OCI-LY3 (cell line): ENCODE data around the gene SLC6A6.

Experiments
- H2AFZ ChIP-seq: fragments of 200-600, 300-600 bp; shearing (Covaris generic); 2 replicates; pipeline ENCODE4 v1.6.0; 2014; ENCODE audit warnings: antibody characterized with exemption, low read depth, low read length
- H3K27ac ChIP-seq: fragments of 200-600, 300-600 bp; sonication (generic); 2 replicates; pipeline ENCODE4 v1.5.1; 2014; ENCODE audit warnings: mild to moderate bottlenecking, low read length, moderate library complexity, mixed read lengths
- H3K27me3 ChIP-seq: fragments of 200-600, 300-600 bp; sonication (generic); 2 replicates; pipeline ENCODE4 v1.6.1; 2014; ENCODE audit warnings: low read depth, low read length, mixed read lengths
- H3K36me3 ChIP-seq: fragments of 200-600, 300-600 bp; sonication (generic); replicated peaks from 2 replicates; pipeline ENCODE3; 2014; ENCODE audit warnings: low read depth, low read length, mixed read lengths
- H3K4me1 ChIP-seq: fragments of 300-600, 200-600 bp; sonication (generic); 2 replicates; pipeline ENCODE4 v1.6.1; 2014; ENCODE audit warnings: low read length, mixed read lengths
- H3K4me2 ChIP-seq: fragments of 200-600, 300-600 bp; sonication (generic); 2 replicates; pipeline ENCODE4 v1.6.1; 2014; ENCODE audit warnings: low read length, mixed read lengths
- H3K4me3 ChIP-seq: fragments of 300-600, 200-600 bp; sonication (generic); 2 replicates; pipeline ENCODE4 v1.5.1; 2014; ENCODE audit warnings: antibody characterized with exemption, mild to moderate bottlenecking, low read length, moderate library complexity
- H3K79me2 ChIP-seq: fragments of 300-600, 200-600 bp; shearing (Covaris generic); 2 replicates; pipeline ENCODE4 v1.6.1; 2014; ENCODE audit warnings: mild to moderate bottlenecking, low read length, mixed read lengths
- H3K9ac ChIP-seq: fragments of 300-600, 200-600 bp; shearing (Covaris generic); 2 replicates; pipeline ENCODE4 v1.6.0; 2014; ENCODE audit warnings: mild to moderate bottlenecking, low read length, moderate library complexity
- H3K9me3 ChIP-seq: fragments of 200-600, 300-600 bp; shearing (Covaris generic); 2 replicates; pipeline ENCODE4 v1.6.1; 2014; ENCODE audit warnings: low read length, mixed read lengths; ENCODE audit not compliant: insufficient read depth
- H4K20me1 ChIP-seq: fragments of 200-600, 300-600 bp; sonication (generic); 2 replicates; pipeline ENCODE4 v1.6.1; 2016; ENCODE audit warnings: low read length, mixed read lengths; ENCODE audit not compliant: insufficient read depth
- CTCF ChIP-seq: fragments of 200-600, 300-600 bp; sonication (generic); IDR thresholded peaks from 2 replicates; pipeline ENCODE4 v1.5.1; 2014; ENCODE audit warnings: antibody characterized with exemption, low read length, low read depth
- EZH2phosphoT487 ChIP-seq: fragments of 200-600 bp; shearing (Covaris generic); IDR thresholded peaks from 2 replicates; pipeline ENCODE4 v1.6.1; 2018; ENCODE audit warnings: antibody characterized with exemption, mixed run types, low read depth

Gene SLC6A6

GRCh38 chr3:14428087-14429033 lies 26.0 kb downstream of the SLC6A6 start:
- Histone ChIP-seq H3K79me2 (peaks cover 87% of the 10 kb centered on the region), H3K4me2 (peak overlapping the region; percentile 63), H3K4me1 (peaks cover 100% of the 10 kb centered on the region), H3K27ac (peak overlapping the region; percentile 98), H3K9ac (peak overlapping the region; percentile 43), H3K27me3 (no peaks in the 10 kb centered on the region), H4K20me1 (no peaks in the 10 kb centered on the region), H2AFZ (no peak overlapping the region), H3K4me3 (peak overlapping the region; percentile 10; the same call in 1 of the 2 replicates), H3K9me3 (no peaks in the 10 kb centered on the region), H3K36me3 (peaks cover 32% of the 10 kb centered on the region)
- TF ChIP-seq CTCF = no peak
- TF ChIP-seq EZH2phosphoT487 = no peak

GRCh38 chr3:14429237-14429636 lies 26.8 kb downstream of the SLC6A6 start:
- H3K27ac ChIP-seq = peak overlapping the region; percentile 98
- H3K27me3 ChIP-seq = no peaks in the 10 kb centered on the region
- peak overlapping the region; percentile 43 for H3K9ac ChIP-seq
- H3K36me3 ChIP-seq = peaks cover 28% of the 10 kb centered on the region
- H4K20me1 ChIP-seq = no peaks in the 10 kb centered on the region
- no peak overlapping the region for H2AFZ ChIP-seq
- peak overlapping the region; percentile 10; the same call in 1 of the 2 replicates for H3K4me3 ChIP-seq
- H3K4me2 ChIP-seq = peak overlapping the region; percentile 63
- no peak for TF ChIP-seq CTCF
- no peak for TF ChIP-seq EZH2phosphoT487
- peaks cover 86% of the 10 kb centered on the region for H3K79me2 ChIP-seq
- H3K9me3 ChIP-seq = no peaks in the 10 kb centered on the region
- peaks cover 100% of the 10 kb centered on the region for H3K4me1 ChIP-seq

GRCh38 chr3:14429640-14430039 lies 27.2 kb downstream of the SLC6A6 start:
- H3K4me2 ChIP-seq = peak overlapping the region; percentile 63
- no peaks in the 10 kb centered on the region for H4K20me1 ChIP-seq
- H3K27me3 ChIP-seq = no peaks in the 10 kb centered on the region
- H3K9me3 ChIP-seq = no peaks in the 10 kb centered on the region
- no peak overlapping the region for H2AFZ ChIP-seq
- H3K36me3 ChIP-seq = peaks cover 32% of the 10 kb centered on the region
- peaks cover 86% of the 10 kb centered on the region for H3K79me2 ChIP-seq
- peak overlapping the region; percentile 43; the same call in 1 of the 2 replicates for H3K9ac ChIP-seq
- no peak for TF ChIP-seq CTCF
- no peak for TF ChIP-seq EZH2phosphoT487
- peak overlapping the region; percentile 98 for H3K27ac ChIP-seq
- peaks cover 100% of the 10 kb centered on the region for H3K4me1 ChIP-seq
- peak overlapping the region; percentile 10; the same call in 1 of the 2 replicates for H3K4me3 ChIP-seq

GRCh38 chr3:14430053-14430452 lies 27.6 kb downstream of the SLC6A6 start:
- H3K4me3 ChIP-seq = no peak overlapping the region
- H3K4me2 ChIP-seq = peak overlapping the region; percentile 92; the same call in 1 of the 2 replicates
- H3K27ac ChIP-seq = peak overlapping the region; percentile 98
- TF ChIP-seq EZH2phosphoT487 (no peak), CTCF (no peak)
- peaks cover 32% of the 10 kb centered on the region for H3K36me3 ChIP-seq
- no peaks in the 10 kb centered on the region for H3K27me3 ChIP-seq
- peaks cover 100% of the 10 kb centered on the region for H3K4me1 ChIP-seq
- H3K79me2 ChIP-seq = peaks cover 86% of the 10 kb centered on the region
- no peak overlapping the region for H2AFZ ChIP-seq
- H3K9me3 ChIP-seq = no peaks in the 10 kb centered on the region
- H4K20me1 ChIP-seq = no peaks in the 10 kb centered on the region
- H3K9ac ChIP-seq = peak overlapping the region; percentile 96; the same call in 1 of the 2 replicates
